ENCODE results near the gene C2CD2L. TPM values are rescaled to one million over a fixed set of nuclear protein-coding genes. Genes with fewer than 3 reads are reported as not detected.

C2CD2L gene
- total and polyA plus RNA-seq, 2 of the 13 experiments (the other 11 are each of a cell fraction or from before 2014, with no cell fraction given) = 3.7 to 5.5 TPM

GRCh38 chr11:119084663-119085436, 22.3 kb upstream of the C2CD2L start, which contains the start of gene HMBS (continued):
- TF ChIP-seq KDM3A (CRISPR knock-in tag; IDR thresholded peaks at IDR 0.05; ENCODE audit: low read depth) (no peak), ARID4A (CRISPR knock-in tag; IDR thresholded peaks at IDR 0.05; ENCODE audit: borderline replicate concordance) (peak; percentile 88), ZNF143 (CRISPR knock-in tag; IDR thresholded peaks at IDR 0.05) (peak; percentile 43; the same call in 1 of the 2 replicates), RXRB (CRISPR knock-in tag; IDR thresholded peaks at IDR 0.05; ENCODE audit: borderline replicate concordance) (peak; percentile 67; the same call in 1 of the 2 replicates), ZNF777 (CRISPR knock-in tag; IDR thresholded peaks at IDR 0.05) (no peak), HIVEP1 (CRISPR knock-in tag; IDR thresholded peaks at IDR 0.05) (peak; percentile 43; the same call in 1 of the 2 replicates), MAFF (IDR thresholded peaks at IDR 0.05; ENCODE audit: low read depth, low read length) (no peak), HOXA3 (CRISPR knock-in tag; IDR thresholded peaks at IDR 0.05) (peak; percentile 79), ZNF292 (CRISPR knock-in tag; IDR thresholded peaks at IDR 0.05; ENCODE audit: borderline replicate concordance, low read depth) (no peak), ZNF597 (CRISPR knock-in tag; IDR thresholded peaks at IDR 0.05) (no peak), ATF7-NPFF (CRISPR knock-in tag; IDR thresholded peaks at IDR 0.05; ENCODE audit: low read depth) (no peak), PAXIP1 (CRISPR knock-in tag; conservative IDR thresholded peaks at IDR 0.05) (peak; percentile 63), ZNF367 (CRISPR knock-in tag; IDR thresholded peaks at IDR 0.05; ENCODE audit: borderline replicate concordance) (peak; percentile 8; the same call in 1 of the 2 replicates), ZBTB8A (CRISPR knock-in tag; IDR thresholded peaks at IDR 0.05; ENCODE audit: borderline replicate concordance, low read depth) (no peak), NR2F6 (IDR thresholded peaks at IDR 0.05) (peak; percentile 57), NR2F6 (CRISPR knock-in tag; IDR thresholded peaks at IDR 0.05) (peak; percentile 69; the same call in 1 of the 2 replicates), ZMYM2 (CRISPR knock-in tag; IDR thresholded peaks at IDR 0.05) (0 out of 2 replicates have a peak, but pooled peaks have one; percentile 24), GMEB2 (CRISPR knock-in tag; IDR thresholded peaks at IDR 0.05; ENCODE audit: low read depth) (no peak), SRF (IDR thresholded peaks at IDR 0.05; ENCODE audit: low read depth, low read length) (no peak), FOSL1 (CRISPR knock-in tag; IDR thresholded peaks at IDR 0.05; ENCODE audit: borderline replicate concordance) (no peak)

Measured in HepG2 (cell line).